ENCODE measurements around the gene CRCP. TPM values are rescaled to one million over a fixed set of nuclear protein-coding genes. Genes with fewer than 3 reads are reported as not detected.

The CRCP gene
- total RNA-seq, 1 donor = 44.9 TPM

GRCh38 chr7:66185680-66186187 is 71.1 kb downstream of the CRCP start:
- no peak overlapping the region for H2AFZ ChIP-seq (ENCODE audit: low read length)
- no peaks in the 10 kb centered on the region for H3K36me3 ChIP-seq (ENCODE audit: insufficient read depth, low read length)
- no peaks in the 10 kb centered on the region for H4K20me1 ChIP-seq (ENCODE audit: insufficient read depth, low read length)
- no peaks in the 10 kb centered on the region for H3K9me3 ChIP-seq (ENCODE audit: low read depth, low read length)
- H3K27ac ChIP-seq (ENCODE audit: low read depth, low read length) = no peak overlapping the region
- peaks cover 12% of the 10 kb centered on the region for H3K4me1 ChIP-seq (ENCODE audit: insufficient read depth, low read length)
- H3K4me3 ChIP-seq (ENCODE audit: insufficient read depth, low read length) = no peak overlapping the region
- DNase-seq (ENCODE audit: insufficient read length, low spot score, missing footprints) = no peak
- TF ChIP-seq CTCF (IDR thresholded peaks at IDR 0.05; ENCODE audit: extremely low read depth, low read depth, low read length) = no peak
- H3K79me2 ChIP-seq (ENCODE audit: insufficient read depth, low read length) = no peaks in the 10 kb centered on the region
- no peak overlapping the region for H3K4me2 ChIP-seq (ENCODE audit: insufficient read depth, low read length)
- no peaks in the 10 kb centered on the region for H3K27me3 ChIP-seq (ENCODE audit: insufficient read depth, low read length)

GRCh38 chr7:66186991-66187390 is 72.3 kb downstream of the CRCP start:
- H3K27ac ChIP-seq (ENCODE audit: low read depth, low read length) = no peak overlapping the region
- H3K9me3 ChIP-seq (ENCODE audit: low read depth, low read length) = no peaks in the 10 kb centered on the region
- no peak overlapping the region for H3K4me3 ChIP-seq (ENCODE audit: insufficient read depth, low read length)
- no peak overlapping the region for H2AFZ ChIP-seq (ENCODE audit: low read length)
- peaks cover 12% of the 10 kb centered on the region for H3K4me1 ChIP-seq (ENCODE audit: insufficient read depth, low read length)
- H3K79me2 ChIP-seq (ENCODE audit: insufficient read depth, low read length) = no peaks in the 10 kb centered on the region
- H3K36me3 ChIP-seq (ENCODE audit: insufficient read depth, low read length) = no peaks in the 10 kb centered on the region
- TF ChIP-seq CTCF (IDR thresholded peaks at IDR 0.05; ENCODE audit: extremely low read depth, low read depth, low read length) = no peak
- no peak for DNase-seq (ENCODE audit: insufficient read length, low spot score, missing footprints)
- H3K27me3 ChIP-seq (ENCODE audit: insufficient read depth, low read length) = no peaks in the 10 kb centered on the region
- H3K4me2 ChIP-seq (ENCODE audit: insufficient read depth, low read length) = no peak overlapping the region
- no peaks in the 10 kb centered on the region for H4K20me1 ChIP-seq (ENCODE audit: insufficient read depth, low read length)

- Histone ChIP-seq H3K27me3 (ENCODE audit: insufficient read depth, low read length) (no peaks in the 10 kb centered on the region), H3K4me1 (ENCODE audit: insufficient read depth, low read length) (peaks cover 12% of the 10 kb centered on the region), H3K4me2 (ENCODE audit: insufficient read depth, low read length) (no peak overlapping the region), H4K20me1 (ENCODE audit: insufficient read depth, low read length) (no peaks in the 10 kb centered on the region), H3K36me3 (ENCODE audit: insufficient read depth, low read length) (no peaks in the 10 kb centered on the region), H2AFZ (ENCODE audit: low read length) (peak overlapping the region; percentile 35), H3K9me3 (ENCODE audit: low read depth, low read length) (no peaks in the 10 kb centered on the region), H3K27ac (ENCODE audit: low read depth, low read length) (no peak overlapping the region), H3K4me3 (ENCODE audit: insufficient read depth, low read length) (no peak overlapping the region), H3K79me2 (ENCODE audit: insufficient read depth, low read length) (no peaks in the 10 kb centered on the region)
- peak; percentile 75 for DNase-seq (ENCODE audit: insufficient read length, low spot score, missing footprints)
- TF ChIP-seq CTCF (IDR thresholded peaks at IDR 0.05; ENCODE audit: extremely low read depth, low read depth, low read length) = no peak
Observed at GRCh38 chr7:66187905-66188304, 73.3 kb downstream of the CRCP start.

- no peak for DNase-seq (ENCODE audit: insufficient read length, low spot score, missing footprints)
- Histone ChIP-seq H3K9me3 (ENCODE audit: low read depth, low read length) (no peaks in the 10 kb centered on the region), H3K27ac (ENCODE audit: low read depth, low read length) (no peak overlapping the region), H3K4me2 (ENCODE audit: insufficient read depth, low read length) (no peak overlapping the region), H3K36me3 (ENCODE audit: insufficient read depth, low read length) (no peaks in the 10 kb centered on the region), H3K27me3 (ENCODE audit: insufficient read depth, low read length) (no peaks in the 10 kb centered on the region), H3K4me3 (ENCODE audit: insufficient read depth, low read length) (no peak overlapping the region), H4K20me1 (ENCODE audit: insufficient read depth, low read length) (no peaks in the 10 kb centered on the region), H2AFZ (ENCODE audit: low read length) (no peak overlapping the region), H3K4me1 (ENCODE audit: insufficient read depth, low read length) (peaks cover 7% of the 10 kb centered on the region), H3K79me2 (ENCODE audit: insufficient read depth, low read length) (no peaks in the 10 kb centered on the region)
- no peak for TF ChIP-seq CTCF (IDR thresholded peaks at IDR 0.05; ENCODE audit: extremely low read depth, low read depth, low read length)
Observed at GRCh38 chr7:66188645-66189044, 74.0 kb downstream of the CRCP start.

Measured in osteoblast (primary cell).